ENCODE data around the gene TBC1D12.

DNA sequence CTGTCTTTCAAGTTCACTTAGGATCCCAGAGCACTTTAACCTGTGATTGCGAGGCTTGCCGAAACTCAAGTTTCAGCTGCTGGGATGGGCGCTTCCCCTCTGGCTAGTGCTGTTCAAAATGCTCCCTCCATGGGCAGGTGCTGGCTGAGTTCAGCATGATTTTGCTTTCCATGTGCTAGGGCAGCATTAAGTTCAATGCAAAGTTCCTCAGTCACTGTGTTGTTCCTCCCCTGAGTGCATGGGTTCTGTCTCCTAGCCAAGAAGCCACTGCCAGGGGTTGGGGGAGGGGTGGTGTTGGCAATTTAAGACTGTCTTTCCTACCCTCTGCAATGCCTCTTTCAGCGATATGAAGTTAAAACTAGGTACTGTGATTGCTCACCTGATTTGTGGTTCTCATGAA lies 86.8 kb downstream of the TBC1D12 start:
- TF ChIP-seq EZH2phosphoT487 (IDR thresholded peaks at IDR 0.05; ENCODE audit: low read depth) = no peak
- TF ChIP-seq, protein P1, sequence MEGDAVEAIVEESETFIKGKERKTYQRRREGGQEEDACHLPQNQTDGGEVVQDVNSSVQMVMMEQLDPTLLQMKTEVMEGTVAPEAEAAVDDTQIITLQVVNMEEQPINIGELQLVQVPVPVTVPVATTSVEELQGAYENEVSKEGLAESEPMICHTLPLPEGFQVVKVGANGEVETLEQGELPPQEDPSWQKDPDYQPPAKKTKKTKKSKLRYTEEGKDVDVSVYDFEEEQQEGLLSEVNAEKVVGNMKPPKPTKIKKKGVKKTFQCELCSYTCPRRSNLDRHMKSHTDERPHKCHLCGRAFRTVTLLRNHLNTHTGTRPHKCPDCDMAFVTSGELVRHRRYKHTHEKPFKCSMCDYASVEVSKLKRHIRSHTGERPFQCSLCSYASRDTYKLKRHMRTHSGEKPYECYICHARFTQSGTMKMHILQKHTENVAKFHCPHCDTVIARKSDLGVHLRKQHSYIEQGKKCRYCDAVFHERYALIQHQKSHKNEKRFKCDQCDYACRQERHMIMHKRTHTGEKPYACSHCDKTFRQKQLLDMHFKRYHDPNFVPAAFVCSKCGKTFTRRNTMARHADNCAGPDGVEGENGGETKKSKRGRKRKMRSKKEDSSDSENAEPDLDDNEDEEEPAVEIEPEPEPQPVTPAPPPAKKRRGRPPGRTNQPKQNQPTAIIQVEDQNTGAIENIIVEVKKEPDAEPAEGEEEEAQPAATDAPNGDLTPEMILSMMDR (IDR thresholded peaks at IDR 0.05; ENCODE audit: low read depth, low read length) = no peak
